GOT3 (cell line): ENCODE data around the gene AP1S2.

Experiments
- DNase-seq: peaks from one replicate; lab custom pipeline; 2025; ENCODE audit warnings: mixed read lengths; lab: John Stamatoyannopoulos, UW

The AP1S2 gene

GRCh38 chrX:15812192-15812938, 42.2 kb downstream of the AP1S2 start:
- no peak for DNase-seq

GRCh38 chrX:15808254-15808653, 46.4 kb downstream of the AP1S2 start:
- no peak for DNase-seq

GRCh38 chrX:15804563-15804962, 50.0 kb downstream of the AP1S2 start:
- DNase-seq: no peak

- DNase-seq: no peak
These were observed 56.9 kb downstream of the AP1S2 start for GRCh38 chrX:15797707-15798106.

GRCh38 chrX:15790769-15791290, 63.8 kb downstream of the AP1S2 start:
- no peak for DNase-seq

- peak; percentile 83 for DNase-seq
These were observed 64.4 kb downstream of the AP1S2 start, which contains the start of gene ZRSR2 for GRCh38 chrX:15789979-15790768. Gene ZRSR2, plus strand, starts transcription at chrX:15790484. Its CDS starts 12 bp downstream, at chrX:15790496.

GRCh38 chrX:15786915-15787314, 67.7 kb downstream of the AP1S2 start:
- no peak for DNase-seq

GRCh38 chrX:15785176-15785750, 69.3 kb downstream of the AP1S2 start:
- DNase-seq: no peak

- no peak for DNase-seq
These were observed 72.5 kb downstream of the AP1S2 start for GRCh38 chrX:15781961-15782699.
